ENCODE data around the gene BCO2.

The BCO2 gene

DNA sequence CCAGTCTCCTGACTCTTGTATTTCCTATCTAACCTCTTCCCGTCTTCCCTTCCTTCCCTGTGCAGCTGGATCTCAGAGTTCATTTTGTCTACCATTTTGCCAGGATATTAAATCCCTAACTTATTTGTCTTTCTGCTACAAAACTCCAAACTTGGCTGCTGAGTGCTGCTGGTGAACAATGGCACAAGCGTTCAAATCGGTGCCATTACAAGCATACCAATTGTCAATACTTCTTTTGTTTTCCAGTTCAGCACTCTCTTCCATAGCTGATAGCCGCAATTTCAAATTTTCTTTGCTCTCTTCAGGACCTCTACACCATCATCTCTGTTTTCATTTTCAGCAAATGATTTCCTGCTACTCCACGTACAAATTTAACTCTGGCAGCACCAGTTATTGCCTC, 24.8 kb upstream of the BCO2 start:
- TF ChIP-seq, protein P1, sequence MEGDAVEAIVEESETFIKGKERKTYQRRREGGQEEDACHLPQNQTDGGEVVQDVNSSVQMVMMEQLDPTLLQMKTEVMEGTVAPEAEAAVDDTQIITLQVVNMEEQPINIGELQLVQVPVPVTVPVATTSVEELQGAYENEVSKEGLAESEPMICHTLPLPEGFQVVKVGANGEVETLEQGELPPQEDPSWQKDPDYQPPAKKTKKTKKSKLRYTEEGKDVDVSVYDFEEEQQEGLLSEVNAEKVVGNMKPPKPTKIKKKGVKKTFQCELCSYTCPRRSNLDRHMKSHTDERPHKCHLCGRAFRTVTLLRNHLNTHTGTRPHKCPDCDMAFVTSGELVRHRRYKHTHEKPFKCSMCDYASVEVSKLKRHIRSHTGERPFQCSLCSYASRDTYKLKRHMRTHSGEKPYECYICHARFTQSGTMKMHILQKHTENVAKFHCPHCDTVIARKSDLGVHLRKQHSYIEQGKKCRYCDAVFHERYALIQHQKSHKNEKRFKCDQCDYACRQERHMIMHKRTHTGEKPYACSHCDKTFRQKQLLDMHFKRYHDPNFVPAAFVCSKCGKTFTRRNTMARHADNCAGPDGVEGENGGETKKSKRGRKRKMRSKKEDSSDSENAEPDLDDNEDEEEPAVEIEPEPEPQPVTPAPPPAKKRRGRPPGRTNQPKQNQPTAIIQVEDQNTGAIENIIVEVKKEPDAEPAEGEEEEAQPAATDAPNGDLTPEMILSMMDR (IDR thresholded peaks at IDR 0.05) = no peak

DNA sequence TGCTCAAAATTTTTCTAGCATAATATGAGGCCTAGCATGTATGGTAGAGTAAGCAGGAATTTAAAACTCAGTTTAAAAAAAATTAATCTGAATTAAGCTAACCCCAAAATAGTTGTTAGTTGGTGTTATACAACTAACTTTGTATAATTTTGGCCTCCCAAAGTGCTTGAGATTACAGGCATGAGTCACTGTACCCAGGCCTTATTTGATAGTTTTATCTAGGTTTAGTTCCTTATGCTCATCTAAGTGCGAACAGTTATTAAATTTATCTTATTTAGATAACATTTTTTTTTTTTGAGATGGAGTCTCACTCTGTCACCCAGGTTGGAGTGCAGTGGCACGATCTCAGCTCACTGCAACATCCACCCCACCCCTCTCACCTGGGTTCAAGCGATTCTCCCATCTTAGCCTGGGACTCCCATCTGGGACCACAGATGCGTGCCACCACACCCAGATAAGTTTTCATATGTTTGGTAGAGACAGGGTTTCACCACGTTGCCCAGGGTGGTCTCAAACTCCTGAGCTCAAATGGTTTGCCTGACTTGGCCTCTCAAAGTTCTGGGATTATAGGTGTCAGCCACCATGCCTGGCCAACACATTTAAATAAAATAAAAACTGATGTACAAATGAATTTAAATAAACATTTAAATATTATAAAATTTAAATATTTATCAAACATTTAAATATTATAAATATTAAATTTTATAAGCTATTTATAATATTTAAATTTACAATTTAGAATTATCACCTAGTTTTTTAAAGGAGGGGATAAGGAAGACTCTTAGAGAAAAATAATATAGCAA, 19.0 kb upstream of the BCO2 start:
- TF ChIP-seq, protein P1 (IDR thresholded peaks at IDR 0.05) = no peak

DNA sequence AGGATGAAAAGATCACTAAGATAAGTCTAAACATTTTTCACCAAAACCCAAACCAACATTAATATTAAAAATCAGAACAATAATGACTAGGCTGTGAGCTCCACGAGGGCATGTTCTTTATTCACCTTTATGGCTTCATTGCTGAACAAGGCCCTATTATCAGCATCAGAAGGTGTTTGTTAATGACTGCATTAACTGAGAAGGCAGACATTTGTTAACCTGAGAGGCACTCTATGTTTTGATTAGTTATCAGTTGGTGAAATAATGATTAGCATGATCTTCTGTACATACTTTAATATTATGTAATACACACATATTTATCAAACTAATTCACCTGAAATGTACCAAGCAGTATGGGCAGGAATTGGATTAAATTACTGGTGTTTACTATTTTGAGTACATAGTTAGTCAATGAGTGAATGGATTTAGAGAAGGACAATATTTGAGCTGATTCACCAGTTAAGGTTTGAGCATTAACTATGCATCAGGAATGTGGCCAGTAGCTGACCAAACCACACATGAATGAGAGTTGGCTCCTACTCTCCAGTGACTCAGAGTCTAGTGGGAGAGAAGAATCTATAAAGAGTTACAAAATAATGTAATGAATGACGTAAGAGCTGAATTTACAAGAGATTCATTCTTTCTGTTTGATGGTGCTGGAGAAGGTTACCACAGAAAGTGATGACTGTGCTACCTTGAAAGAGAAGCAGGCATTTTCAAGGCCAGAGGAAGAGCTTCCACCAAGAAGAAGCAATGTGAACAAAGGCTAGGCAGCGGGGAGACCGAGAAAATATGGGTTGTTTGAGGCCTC, 18.2 kb upstream of the BCO2 start:
- TF ChIP-seq, protein P1 (IDR thresholded peaks at IDR 0.05) = no peak

GRCh38 chr11:112159098-112160065, 15.9 kb upstream of the BCO2 start:
- TF ChIP-seq, protein P1 (IDR thresholded peaks at IDR 0.05) = no peak

DNA sequence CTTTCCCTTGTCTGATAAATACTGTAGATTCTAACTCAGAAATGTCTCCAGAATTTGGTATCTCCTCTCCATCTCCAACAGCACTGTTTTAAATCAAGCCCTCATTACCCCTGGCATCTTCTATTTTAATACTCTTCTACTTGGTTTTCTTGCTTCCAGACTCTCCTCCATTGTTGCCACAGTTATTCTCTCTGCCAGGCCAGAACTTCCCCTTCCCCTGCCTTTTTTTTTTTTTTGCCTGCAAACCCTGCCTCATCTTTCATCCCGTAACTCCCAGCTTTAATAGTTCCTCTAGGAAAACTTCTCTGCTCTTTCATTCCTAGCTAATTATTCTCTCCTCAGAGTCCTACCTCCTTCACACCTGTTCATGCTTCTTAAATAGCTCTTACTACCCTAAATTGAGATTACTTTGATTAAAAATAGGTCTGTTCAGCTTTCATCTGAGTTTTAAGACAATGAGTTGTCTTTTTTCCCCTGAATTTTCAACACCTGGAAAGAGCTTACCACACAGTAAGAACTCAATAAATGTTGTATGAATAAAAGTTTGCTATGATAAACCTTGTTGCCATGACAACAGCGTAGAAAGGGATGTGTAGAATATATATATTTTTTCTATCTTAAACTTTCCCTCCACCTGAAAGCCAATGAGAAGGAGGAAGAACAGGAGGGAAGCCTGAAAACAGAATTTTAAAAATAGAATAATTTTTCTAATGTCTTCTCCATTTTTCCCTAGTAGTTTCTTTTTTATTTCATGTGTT, 15.0 kb upstream of the BCO2 start:
- TF ChIP-seq, protein P1 (IDR thresholded peaks at IDR 0.05) = no peak

DNA sequence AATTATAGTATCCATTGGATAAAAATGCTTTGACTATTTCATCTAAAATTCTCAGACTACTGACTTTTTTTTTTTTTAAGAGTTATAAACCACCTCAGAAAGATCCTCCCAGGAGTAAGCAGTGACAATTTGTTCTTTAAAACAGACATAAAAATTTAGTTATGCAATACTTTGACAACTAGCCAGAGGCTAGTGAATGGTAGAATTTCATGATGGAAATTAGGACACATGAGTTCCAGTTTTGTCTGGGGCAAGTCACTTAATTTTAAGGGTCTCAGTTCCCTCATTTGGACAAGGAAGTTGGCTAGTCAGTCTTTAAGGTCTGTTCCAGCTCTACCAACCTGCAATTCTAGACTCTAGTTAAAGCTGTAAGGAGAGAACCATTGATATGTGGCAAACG, 14.3 kb upstream of the BCO2 start:
- TF ChIP-seq, protein P1 (IDR thresholded peaks at IDR 0.05) = no peak

All from LNCAP (cell line).